Measurements from ENCODE around the gene ZNF319.

ZNF319 gene

DNA sequence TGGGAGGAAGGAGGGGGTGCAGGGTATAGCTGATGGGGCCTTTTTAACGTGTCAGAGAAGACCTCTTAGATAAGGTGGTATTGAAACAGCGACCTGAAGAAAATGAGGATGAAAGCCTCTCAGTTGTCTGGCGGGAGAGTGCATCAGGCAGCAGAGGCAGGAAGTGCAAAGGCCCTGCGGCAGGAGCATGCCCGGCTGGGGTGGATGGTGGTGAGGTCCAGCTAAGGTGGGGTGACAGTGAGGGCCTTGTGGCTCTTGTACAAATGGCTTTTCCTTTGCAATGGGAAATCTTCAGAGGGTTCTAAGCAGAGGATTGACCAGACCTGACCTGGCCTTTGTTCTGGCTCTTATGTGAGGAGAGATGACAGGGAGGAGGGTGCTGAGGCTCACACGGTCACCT, 36.5 kb upstream of the ZNF319 start:
- DNase-seq: no peak

DNA sequence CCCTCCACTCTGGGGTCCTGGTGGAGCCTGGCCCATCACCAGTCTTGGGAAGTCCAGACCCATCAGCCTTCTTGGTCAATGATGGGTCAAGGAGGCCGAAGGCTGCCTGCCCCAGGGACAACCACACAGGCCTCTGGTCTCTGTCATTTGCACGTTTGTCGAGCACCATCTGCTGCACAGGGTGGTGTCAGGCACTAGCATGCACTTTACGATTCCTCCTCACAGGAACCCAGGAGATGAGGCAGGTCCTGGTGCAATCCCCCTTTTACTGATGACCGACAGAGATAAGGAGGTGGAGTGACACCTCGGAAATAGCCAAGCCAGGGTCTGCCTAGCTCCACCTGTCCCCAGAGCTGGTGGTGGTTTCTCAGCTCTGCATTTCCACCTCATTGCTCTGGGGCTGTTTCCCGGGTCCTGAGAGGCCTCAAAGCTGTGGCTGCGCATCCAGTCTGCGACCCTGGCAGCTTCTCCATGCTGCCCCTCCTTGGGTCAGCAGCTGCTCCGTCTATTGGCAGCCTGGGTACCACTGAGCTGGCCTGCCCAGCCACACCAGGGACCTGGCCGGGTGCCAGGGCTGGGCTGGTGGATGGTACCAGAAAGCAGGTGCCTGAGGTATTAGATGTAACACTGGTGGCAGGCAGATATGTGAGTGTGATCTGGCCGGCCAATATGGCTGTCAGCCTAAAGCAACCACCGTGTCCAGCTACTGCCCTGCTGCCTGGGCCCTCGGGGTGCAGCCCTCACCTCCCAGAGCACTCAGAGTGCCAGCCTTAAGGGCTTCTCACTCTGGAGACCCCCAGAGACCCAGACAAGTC, 35.1 kb upstream of the ZNF319 start:
- no peak for DNase-seq

DNA sequence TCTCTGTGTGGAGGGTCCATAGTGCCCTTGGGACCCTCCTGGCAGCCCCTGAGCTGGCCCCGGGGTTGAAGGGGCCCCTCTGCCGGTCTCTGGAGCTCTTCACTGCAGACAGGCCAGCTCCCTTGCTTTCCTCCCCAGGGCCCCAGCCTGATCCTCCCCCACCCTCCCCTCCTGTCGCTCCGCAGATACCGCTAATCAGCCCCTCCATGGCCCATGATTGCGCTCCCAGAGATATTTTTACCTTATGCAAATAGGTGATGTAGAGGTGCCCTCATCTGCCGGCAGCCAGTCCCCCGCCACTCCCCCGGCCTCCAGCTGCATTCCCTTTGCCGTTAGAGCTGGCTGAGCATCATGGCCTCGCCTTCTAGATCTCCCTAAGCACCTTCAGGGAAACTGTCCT, 34.3 kb upstream of the ZNF319 start:
- DNase-seq: no peak

DNA sequence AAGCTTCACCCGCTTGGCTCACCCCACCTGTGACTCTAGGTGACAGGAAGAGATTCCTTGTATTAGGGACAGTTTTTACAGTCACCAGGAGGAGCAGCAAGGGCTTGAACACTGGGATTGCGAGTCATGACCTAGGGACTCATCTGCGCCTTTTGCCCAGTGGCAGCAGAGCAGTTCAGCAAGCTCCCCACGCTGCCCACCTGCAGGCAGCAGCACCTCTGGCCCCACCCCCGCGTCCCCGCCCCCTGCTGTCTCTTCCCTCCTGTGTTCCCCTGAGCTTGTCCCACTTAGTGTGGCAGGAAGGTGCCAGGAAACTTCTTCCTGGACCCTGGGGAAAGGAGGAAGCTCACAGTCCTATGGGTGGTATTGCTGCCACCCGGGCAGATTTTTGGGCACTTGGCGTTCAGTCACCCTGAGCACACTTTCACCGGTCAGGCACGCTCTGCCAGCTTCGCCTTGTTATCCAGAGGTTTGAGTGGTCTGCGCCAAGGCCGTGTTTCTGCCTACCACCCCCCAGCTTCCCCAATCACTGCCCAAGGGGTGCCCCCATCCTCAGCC, 33.7 kb upstream of the ZNF319 start:
- no peak for DNase-seq

DNA sequence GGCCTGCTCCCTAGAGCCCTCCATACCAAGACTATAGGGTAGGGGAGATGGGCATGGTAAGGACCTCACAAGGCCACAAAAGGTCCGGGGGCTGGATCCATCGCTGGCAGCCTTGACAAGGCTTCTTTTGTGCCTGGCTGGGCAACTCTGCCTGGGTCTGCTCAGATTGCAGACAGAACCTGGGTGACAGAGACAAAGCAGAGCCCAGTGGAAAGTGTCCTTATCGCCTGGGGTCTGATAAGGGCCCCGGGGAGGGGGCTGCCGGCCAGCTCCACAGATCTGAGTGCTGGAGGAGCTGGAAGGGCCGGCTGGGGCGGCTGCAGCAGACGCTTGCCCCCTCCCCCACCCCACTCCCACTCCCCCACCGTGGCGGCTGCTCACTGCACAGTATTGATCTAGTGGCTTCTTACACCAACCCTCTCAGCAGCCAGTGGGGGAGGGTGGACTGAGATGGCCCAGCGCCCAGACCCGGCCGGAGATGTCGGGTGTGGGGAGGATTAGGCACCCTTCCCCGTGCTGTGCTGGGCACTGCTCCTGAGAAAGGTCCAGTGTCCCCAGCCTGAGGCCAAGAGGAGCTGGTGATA, 32.3 kb upstream of the ZNF319 start:
- no peak for DNase-seq

- DNase-seq: no peak
These were observed 30.7 kb upstream of the ZNF319 start for GRCh38 chr16:58031016-58031800.

- DNase-seq: no peak
These were observed 29.8 kb upstream of the ZNF319 start for GRCh38 chr16:58030136-58030840.

DNA sequence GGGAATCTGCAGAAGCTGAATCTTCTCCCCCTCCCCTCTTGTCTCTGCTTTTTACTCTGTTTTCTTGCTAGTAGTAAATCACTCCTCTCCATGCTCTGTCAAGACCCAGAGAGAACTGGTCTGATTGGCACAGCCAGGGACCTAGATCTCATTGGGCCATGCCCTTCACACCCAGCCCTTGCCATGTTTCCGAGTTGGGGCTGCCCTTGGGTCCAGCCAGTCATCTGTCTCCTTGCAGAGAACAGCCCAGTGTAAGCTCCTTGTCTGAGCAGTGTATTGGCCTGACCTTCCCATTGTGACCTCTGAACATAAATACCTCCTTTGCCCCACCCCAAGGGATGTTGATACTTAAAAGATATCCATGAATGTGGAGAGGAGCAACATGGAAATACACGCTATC, 28.9 kb upstream of the ZNF319 start:
- DNase-seq: no peak

DNA sequence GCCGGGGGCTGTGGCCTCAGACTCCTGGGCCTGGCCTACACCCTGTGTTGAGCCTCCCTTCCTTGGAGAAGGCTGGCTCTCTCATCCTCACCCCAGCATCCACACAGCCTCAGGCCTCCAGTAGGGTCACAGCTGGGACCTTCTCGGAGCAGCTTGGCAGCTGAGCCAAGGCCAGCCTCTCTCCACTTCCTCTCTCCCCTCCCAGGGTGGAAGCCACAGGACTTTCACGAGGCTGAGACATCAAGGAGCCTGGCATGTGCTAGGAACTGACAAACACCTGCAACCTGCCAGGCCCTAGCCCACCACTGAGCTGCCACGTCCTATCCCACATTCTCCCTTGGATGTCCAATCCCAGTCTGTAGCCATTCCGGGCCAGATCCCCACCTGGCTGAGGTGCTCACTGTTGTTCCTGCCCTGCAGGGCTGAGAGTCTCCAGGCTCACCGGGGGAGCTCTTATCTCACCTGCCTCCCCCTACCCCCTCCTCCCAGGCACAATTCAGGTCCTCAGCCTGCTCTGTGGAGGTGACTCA, 28.1 kb upstream of the ZNF319 start:
- no peak for DNase-seq

GRCh38 chr16:58027916-58028455, 27.5 kb upstream of the ZNF319 start:
- no peak for DNase-seq

GRCh38 chr16:58027161-58027915, 26.9 kb upstream of the ZNF319 start:
- DNase-seq: no peak

- no peak for DNase-seq
These were observed 26.3 kb upstream of the ZNF319 start for GRCh38 chr16:58026705-58027160.

DNA sequence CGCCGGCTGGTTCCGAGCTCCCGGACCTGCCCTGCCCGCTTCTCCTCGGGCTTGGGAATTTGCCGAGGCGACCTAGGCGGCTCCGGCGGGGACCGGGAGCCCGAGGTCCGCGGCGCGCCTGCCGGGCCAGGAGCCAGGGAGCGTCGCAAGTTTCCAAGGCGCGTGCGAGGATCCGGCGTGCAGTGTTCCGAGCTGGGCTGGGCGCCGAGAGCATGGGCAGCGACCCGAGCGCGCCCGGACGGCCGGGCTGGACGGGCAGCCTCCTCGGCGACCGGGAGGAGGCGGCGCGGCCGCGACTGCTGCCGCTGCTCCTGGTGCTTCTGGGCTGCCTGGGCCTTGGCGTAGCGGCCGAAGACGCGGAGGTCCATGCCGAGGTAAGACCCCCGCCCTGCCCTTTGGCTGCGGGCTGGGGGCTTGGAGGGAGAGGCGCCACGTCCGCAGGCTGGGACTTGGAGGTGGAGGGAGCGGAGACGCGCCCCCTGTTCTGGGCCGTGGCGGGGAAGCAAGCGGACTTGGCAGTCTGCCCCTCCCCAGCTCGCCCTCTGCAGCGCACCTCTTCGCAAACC, 25.8 kb upstream of the ZNF319 start:
- DNase-seq: no peak

- DNase-seq: peak; percentile 26
These were observed 25.1 kb upstream of the ZNF319 start, which contains the start of gene MMP15 for GRCh38 chr16:58025351-58026138. Gene MMP15 (plus strand): TSS chr16:58025754. CDS start chr16:58026351, 597 bp downstream.

DNA sequence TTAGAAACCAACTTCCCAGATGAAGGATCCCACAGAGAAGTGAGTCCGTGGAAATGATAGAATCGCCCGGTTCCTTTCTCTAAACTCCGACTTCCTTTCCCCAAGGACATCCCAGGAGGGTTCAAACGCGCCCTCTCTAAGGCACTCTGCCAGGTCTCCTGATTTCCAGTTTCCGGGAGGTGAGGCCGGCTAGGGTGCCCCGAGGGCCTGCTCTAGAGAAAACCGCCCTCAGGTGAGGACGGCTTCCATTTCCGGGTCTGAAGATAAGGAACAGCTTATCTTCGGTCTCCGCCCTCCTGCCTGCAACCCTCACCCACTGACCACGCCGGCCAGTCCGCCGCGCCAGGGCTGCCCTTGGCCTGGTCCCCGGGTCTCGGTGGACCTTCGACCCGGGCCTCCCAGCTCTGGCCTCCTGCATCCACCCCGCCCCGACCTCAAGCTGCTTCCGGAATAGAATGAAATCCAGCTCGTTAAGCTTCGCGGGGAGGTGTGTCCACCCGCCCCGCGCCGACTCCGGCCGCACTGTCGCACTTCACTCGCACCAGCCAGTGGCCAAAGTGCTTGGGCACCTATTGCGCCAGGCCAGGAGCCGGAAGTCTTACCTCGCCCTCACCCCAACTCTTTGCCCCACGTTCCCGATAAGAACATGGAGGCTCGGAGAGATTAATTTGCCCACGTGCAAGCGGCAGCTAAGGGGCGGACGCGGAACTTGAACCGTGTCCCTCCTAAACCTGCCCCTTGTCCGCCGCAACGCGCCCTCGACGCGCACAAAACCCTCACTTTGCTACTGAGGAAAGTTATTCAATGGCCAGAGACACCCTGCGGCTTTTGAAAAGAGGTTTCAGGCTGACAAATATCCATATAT, 24.2 kb upstream of the ZNF319 start:
- no peak for DNase-seq

DNA sequence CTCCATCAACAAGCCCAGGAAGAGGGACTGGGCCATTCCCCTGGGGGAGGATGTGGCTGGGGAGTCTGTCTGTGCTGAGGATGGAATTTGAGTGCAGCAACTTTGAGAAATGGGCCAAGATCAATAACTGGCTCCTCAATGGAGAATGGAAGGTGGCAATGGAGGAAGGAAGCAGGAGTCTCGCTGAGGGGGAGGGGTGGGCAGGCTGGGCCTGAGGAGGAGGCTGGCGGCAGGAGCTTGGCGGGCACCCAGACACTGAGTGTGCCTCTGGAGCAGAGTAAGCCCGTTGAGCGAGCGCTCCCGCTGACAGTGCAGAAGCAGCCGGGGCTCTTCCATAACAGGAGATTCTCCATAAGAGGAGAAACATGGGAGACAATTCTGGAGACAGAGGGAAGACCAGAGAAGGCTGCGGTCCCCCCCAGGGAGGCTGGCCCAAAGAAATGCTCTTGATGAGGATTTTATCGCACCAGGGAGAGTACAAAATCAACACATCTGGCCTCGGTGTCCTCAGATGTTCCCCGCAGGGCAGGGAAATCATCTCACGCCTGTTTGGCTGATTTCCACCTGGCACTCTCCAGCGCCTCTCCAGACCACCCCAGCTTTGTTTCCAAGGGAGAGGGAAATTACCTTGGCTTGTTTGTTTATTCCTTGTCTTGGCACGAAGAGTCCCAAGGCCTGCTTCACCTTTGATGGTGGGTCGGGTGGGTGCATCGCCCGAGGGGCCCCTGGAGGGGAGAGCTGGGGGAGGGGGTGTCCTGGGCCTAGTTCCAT, 22.3 kb upstream of the ZNF319 start:
- no peak for DNase-seq

DNA sequence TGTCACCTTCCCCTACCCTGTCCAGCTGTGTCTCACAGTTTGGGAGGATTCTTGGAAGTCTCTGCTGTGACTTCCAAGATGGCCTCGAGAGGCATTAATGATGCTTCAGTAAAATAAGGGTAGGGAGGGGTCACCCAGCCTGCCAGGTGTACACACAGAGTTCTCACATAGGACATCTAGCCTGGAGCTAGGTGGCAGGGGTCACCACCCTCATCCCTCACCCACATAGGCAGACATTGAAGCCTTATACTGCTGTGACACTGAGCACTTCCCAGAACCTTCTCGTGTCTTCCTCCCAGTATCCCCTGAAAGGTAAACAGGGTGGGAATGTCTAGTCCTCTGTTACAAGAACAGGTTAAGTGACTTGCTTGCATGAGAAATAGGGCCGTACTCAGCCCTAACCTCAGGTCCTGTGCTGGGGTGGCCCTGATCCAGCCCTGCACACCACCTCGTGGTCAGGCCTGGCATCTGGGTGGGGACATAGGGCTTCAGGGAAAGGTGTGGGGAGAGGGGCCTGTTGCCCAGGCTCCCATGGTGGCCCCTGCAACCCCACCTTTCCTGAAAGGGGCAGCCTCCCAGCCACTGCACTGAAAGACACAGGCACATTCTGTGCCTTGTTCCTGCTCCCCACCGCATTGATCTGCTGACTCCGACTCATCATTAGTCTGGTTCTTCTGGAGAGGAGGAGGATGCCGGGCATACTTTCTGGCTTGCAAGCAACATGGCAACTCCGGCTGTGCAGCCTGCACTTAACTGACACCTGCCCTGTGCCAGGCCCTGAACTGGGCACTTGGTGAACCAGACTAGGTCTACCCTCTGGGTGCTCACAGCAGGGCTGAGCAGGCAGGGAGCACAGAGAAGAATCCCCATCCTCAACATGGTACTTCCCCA, 21.4 kb upstream of the ZNF319 start:
- DNase-seq: no peak
